HG02571 (cell line): ENCODE measurements around the gene NKAIN1.

Source experiments
- ATAC-seq: cut with Tn5 transposase; IDR thresholded peaks from one replicate; pipeline ENCODE4 v1.9.1; 2021; ENCODE audit warnings: mild to moderate bottlenecking, moderate library complexity; ENCODE audit not compliant: unreplicated experiment

NKAIN1 gene

GRCh38 chr1:31234123-31234708 is 5.5 kb downstream of the NKAIN1 start:
- no peak for ATAC-seq

GRCh38 chr1:31232689-31233088 is 7.0 kb downstream of the NKAIN1 start:
- ATAC-seq: no peak

GRCh38 chr1:31231802-31232201 is 7.9 kb downstream of the NKAIN1 start:
- no peak for ATAC-seq

GRCh38 chr1:31230378-31230777 is 9.3 kb downstream of the NKAIN1 start:
- no peak for ATAC-seq

- ATAC-seq: no peak
Observed at GRCh38 chr1:31228986-31229385, 10.7 kb downstream of the NKAIN1 start.

- ATAC-seq: no peak
Observed at GRCh38 chr1:31227891-31228568, 11.7 kb downstream of the NKAIN1 start.

GRCh38 chr1:31224068-31224467 is 15.6 kb downstream of the NKAIN1 start:
- ATAC-seq: no peak

GRCh38 chr1:31222176-31222575 is 17.5 kb downstream of the NKAIN1 start:
- ATAC-seq: no peak

- no peak for ATAC-seq
Observed at GRCh38 chr1:31221072-31221471, 18.6 kb downstream of the NKAIN1 start.

GRCh38 chr1:31219489-31219888 is 20.2 kb downstream of the NKAIN1 start:
- no peak for ATAC-seq

GRCh38 chr1:31218705-31219104 is 21.0 kb downstream of the NKAIN1 start:
- no peak for ATAC-seq

GRCh38 chr1:31216016-31216415 is 23.7 kb downstream of the NKAIN1 start:
- no peak for ATAC-seq

- ATAC-seq: no peak
Observed at GRCh38 chr1:31215065-31215570, 24.6 kb downstream of the NKAIN1 start.

GRCh38 chr1:31214316-31215064 is 25.2 kb downstream of the NKAIN1 start:
- no peak for ATAC-seq

- no peak for ATAC-seq
Observed at GRCh38 chr1:31208361-31208945, 31.2 kb downstream of the NKAIN1 start.

GRCh38 chr1:31207569-31207968 is 32.1 kb downstream of the NKAIN1 start:
- no peak for ATAC-seq

GRCh38 chr1:31207046-31207445 is 32.6 kb downstream of the NKAIN1 start:
- ATAC-seq: no peak

GRCh38 chr1:31203215-31203614 is 36.5 kb downstream of the NKAIN1 start:
- no peak for ATAC-seq

GRCh38 chr1:31201931-31202360 is 37.7 kb downstream of the NKAIN1 start:
- ATAC-seq: no peak

GRCh38 chr1:31199949-31200348 is 39.7 kb downstream of the NKAIN1 start:
- ATAC-seq: no peak

- ATAC-seq: no peak
Observed at GRCh38 chr1:31199236-31199790, 40.4 kb downstream of the NKAIN1 start.
